ENCODE data around the gene IVNS1ABP. TPM values are rescaled to one million over a fixed set of nuclear protein-coding genes. Genes with fewer than 3 reads are reported as not detected.

The IVNS1ABP gene
- total and polyA plus RNA-seq, 9 of the 15 experiments (the other 6 are each of a cell fraction or from before 2014, with no cell fraction given): 30.6 to 126 (median 77.7) TPM

- TF ChIP-seq, protein P1, sequence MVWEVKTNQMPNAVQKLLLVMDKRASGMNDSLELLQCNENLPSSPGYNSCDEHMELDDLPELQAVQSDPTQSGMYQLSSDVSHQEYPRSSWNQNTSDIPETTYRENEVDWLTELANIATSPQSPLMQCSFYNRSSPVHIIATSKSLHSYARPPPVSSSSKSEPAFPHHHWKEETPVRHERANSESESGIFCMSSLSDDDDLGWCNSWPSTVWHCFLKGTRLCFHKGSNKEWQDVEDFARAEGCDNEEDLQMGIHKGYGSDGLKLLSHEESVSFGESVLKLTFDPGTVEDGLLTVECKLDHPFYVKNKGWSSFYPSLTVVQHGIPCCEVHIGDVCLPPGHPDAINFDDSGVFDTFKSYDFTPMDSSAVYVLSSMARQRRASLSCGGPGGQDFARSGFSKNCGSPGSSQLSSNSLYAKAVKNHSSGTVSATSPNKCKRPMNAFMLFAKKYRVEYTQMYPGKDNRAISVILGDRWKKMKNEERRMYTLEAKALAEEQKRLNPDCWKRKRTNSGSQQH (CRISPR knock-in tag; IDR thresholded peaks at IDR 0.05): peak; percentile 30; the same call in 1 of the 2 replicates
- TF ChIP-seq ZNF561 (CRISPR knock-in tag; conservative IDR thresholded peaks at IDR 0.05): no peak
- no peak for TF ChIP-seq ZC3H8 (IDR thresholded peaks at IDR 0.05)
- no peak for TF ChIP-seq MAFF (IDR thresholded peaks at IDR 0.05; ENCODE audit: low read length)
- TF ChIP-seq ZBTB7A (IDR thresholded peaks at IDR 0.05; ENCODE audit: borderline replicate concordance, control insufficient read depth, low read depth, low read length): peak; percentile 89
- peak; percentile 74 for TF ChIP-seq FIP1L1 (IDR thresholded peaks at IDR 0.05; ENCODE audit: low read depth, low read length, poor library complexity, severe bottlenecking)
- no peak for TF ChIP-seq TSHZ1 (CRISPR knock-in tag; IDR thresholded peaks at IDR 0.05)
- TF ChIP-seq ZNF785 (CRISPR knock-in tag; IDR thresholded peaks at IDR 0.05): no peak
- TF ChIP-seq NCOR1 (IDR thresholded peaks at IDR 0.05): peak; percentile 69
- peak; percentile 12; the same call in 1 of the 2 replicates for TF ChIP-seq CBX1 (IDR thresholded peaks at IDR 0.05; ENCODE audit: low read depth)
- no peak; a peak in 1 of 4 replicates for TF ChIP-seq ETV6 (IDR thresholded peaks at IDR 0.05; ENCODE audit: borderline replicate concordance in 1 of 2, low read depth in 2 of 2, low read length in 1 of 2)
- no peak for TF ChIP-seq ETV6 (CRISPR knock-in tag; IDR thresholded peaks at IDR 0.05; ENCODE audit: borderline replicate concordance)
- no peak for TF ChIP-seq E2F4 (CRISPR knock-in tag; IDR thresholded peaks at IDR 0.05; ENCODE audit: low read depth)
- TF ChIP-seq, protein P2, sequence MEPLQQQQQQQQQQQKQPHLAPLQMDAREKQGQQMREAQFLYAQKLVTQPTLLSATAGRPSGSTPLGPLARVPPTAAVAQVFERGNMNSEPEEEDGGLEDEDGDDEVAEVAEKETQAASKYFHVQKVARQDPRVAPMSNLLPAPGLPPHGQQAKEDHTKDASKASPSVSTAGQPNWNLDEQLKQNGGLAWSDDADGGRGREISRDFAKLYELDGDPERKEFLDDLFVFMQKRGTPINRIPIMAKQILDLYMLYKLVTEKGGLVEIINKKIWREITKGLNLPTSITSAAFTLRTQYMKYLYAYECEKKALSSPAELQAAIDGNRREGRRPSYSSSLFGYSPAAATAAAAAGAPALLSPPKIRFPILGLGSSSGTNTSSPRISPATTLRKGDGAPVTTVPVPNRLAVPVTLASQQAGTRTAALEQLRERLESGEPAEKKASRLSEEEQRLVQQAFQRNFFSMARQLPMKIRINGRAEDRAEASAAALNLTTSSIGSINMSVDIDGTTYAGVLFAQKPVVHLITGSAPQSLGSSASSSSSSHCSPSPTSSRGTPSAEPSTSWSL (CRISPR knock-in tag; IDR thresholded peaks at IDR 0.05; ENCODE audit: borderline replicate concordance): no peak
- peak; percentile 32; the same call in 1 of the 2 replicates for TF ChIP-seq DMBX1 (CRISPR knock-in tag; IDR thresholded peaks at IDR 0.05; ENCODE audit: borderline replicate concordance)
- TF ChIP-seq, protein P3, sequence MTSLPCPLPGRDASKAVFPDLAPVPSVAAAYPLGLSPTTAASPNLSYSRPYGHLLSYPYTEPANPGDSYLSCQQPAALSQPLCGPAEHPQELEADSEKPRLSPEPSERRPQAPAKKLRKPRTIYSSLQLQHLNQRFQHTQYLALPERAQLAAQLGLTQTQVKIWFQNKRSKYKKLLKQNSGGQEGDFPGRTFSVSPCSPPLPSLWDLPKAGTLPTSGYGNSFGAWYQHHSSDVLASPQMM (CRISPR knock-in tag; IDR thresholded peaks at IDR 0.05): no peak
- peak; percentile 82 for TF ChIP-seq RBFOX2 (IDR thresholded peaks at IDR 0.05; ENCODE audit: low read depth, low read length)
- TF ChIP-seq ATF7 (IDR thresholded peaks at IDR 0.05): peak; percentile 64
- TF ChIP-seq SUPT5H (IDR thresholded peaks at IDR 0.05): peak; percentile 95
- 0 out of 2 replicates have a peak, but pooled peaks have one; percentile 59 for TF ChIP-seq ETV5 (CRISPR knock-in tag; IDR thresholded peaks at IDR 0.05; ENCODE audit: low read depth)
Observed at GRCh38 chr1:185317034-185317885, at the start of gene IVNS1ABP (continued).
